B cell (primary cell): Measurements from ENCODE around the gene UGT1A7. TPM values are rescaled to one million over a fixed set of nuclear protein-coding genes. Genes with fewer than 3 reads are reported as not detected.

ENCODE experiments used
- ATAC-seq: fragments of 200-7000 bp; cut with Tn5 transposase; one replicate; pipeline ENCODE4 v1.10.0; 2021; ENCODE audit warnings: low read depth, mild to moderate bottlenecking, moderate number of reproducible peaks, moderate library complexity
- CTCF ChIA-PET: fragments of 350-600 bp; sonication (Branson Sonifier 250); formaldehyde crosslinking; loops from one replicate; lab custom pipeline; 2021; ENCODE audit warnings: antibody characterized with exemption, inconsistent platforms; lab: Charles Lee
- POLR2A ChIA-PET: fragments of 350-600 bp; sonication (Branson Sonifier 250); formaldehyde crosslinking; loops from one replicate; lab custom pipeline; 2021; ENCODE audit warnings: antibody characterized with exemption; lab: Charles Lee
- DNase-seq: peaks from one replicate; pipeline ENCODE4 v3.0.0; 2013
- H2AFZ ChIP-seq: 2 replicates; pipeline ENCODE4 v1.6.1; 2012; ENCODE audit warnings: mild to moderate bottlenecking, low read depth, low read length; ENCODE audit not compliant: insufficient read depth, poor library complexity, severe bottlenecking
- H3K27ac ChIP-seq, 2 donors: 1 replicate in 1 of 2; 2 replicates in 1 of 2; pipeline ENCODE4 v1.5.1; 2012 to 2013; ENCODE audit warnings: low read length in 2 of 2, mild to moderate bottlenecking in 2 of 2, moderate library complexity in 1 of 2
- H3K27me3 ChIP-seq, 4 experiments: fragments of 200-600 bp in 1 of 4; sonication (generic) in 1 of 4; replicated peaks in 1 of 4; 1 replicate in 2 of 4; 2 replicates in 2 of 4; pipeline versions ENCODE4 v1.6.1 to v1.7.0; 2013 to 2016; ENCODE audit warnings: low read length in 3 of 4, mild to moderate bottlenecking in 2 of 4, mixed read lengths in 1 of 4, moderate library complexity in 1 of 4; ENCODE audit not compliant: insufficient read depth in 4 of 4, control insufficient read depth in 3 of 4; ENCODE audit errors: control extremely low read depth in 1 of 4
- H3K36me3 ChIP-seq, 2 experiments: replicated peaks in 1 of 2; 1 replicate in 1 of 2; 2 replicates in 1 of 2; pipeline versions ENCODE4 v1.6.1 to v1.7.1; 2013; ENCODE audit warnings: low read length in 1 of 2; ENCODE audit not compliant: insufficient read depth in 2 of 2, control insufficient read depth in 1 of 2; ENCODE audit errors: control extremely low read depth in 1 of 2, extremely low read depth in 1 of 2
- H3K4me1 ChIP-seq, 2 donors: fragments of 200-600 bp in 1 of 2; sonication (generic) in 1 of 2; 1 replicate in 1 of 2; 2 replicates in 1 of 2; pipeline versions ENCODE4 v1.5.1 to v1.6.1; 2013 to 2017; ENCODE audit warnings: low read length in 2 of 2; ENCODE audit not compliant: control insufficient read depth in 2 of 2, insufficient read depth in 2 of 2
- H3K4me2 ChIP-seq: replicated peaks from 2 replicates; pipeline ENCODE3; 2012; ENCODE audit warnings: mild to moderate bottlenecking, low read depth, low read length; ENCODE audit not compliant: poor library complexity, severe bottlenecking
- H3K4me3 ChIP-seq, 5 experiments: fragments of 200-600 bp in 1 of 5; sonication (generic) in 1 of 5; 1 replicate in 3 of 5; 2 replicates in 2 of 5; pipeline versions ENCODE4 v1.5.1 to v1.7.0; 2011 to 2016; ENCODE audit warnings: low read length in 4 of 5, mild to moderate bottlenecking in 4 of 5, low read depth in 2 of 5, control low read depth in 1 of 5, moderate library complexity in 1 of 5; ENCODE audit not compliant: insufficient read depth in 1 of 5; ENCODE audit errors: control extremely low read depth in 1 of 5, extremely low read depth in 1 of 5
- H3K79me2 ChIP-seq: fragments of 200-600 bp; sonication (generic); one replicate; pipeline ENCODE4 v1.6.0; 2016; ENCODE audit warnings: low read length; ENCODE audit not compliant: control insufficient read depth, insufficient read depth
- H3K9ac ChIP-seq: fragments of 200-600 bp; sonication (generic); 2 replicates; pipeline ENCODE4 v1.6.1; 2017; ENCODE audit warnings: mild to moderate bottlenecking, low read length, moderate library complexity
- H3K9me3 ChIP-seq, 3 donors: one replicate each; pipeline versions ENCODE4 v1.6.1 to v1.7.1; 2013; ENCODE audit warnings: low read length in 2 of 3; ENCODE audit not compliant: control insufficient read depth in 2 of 3, insufficient read depth in 1 of 3; ENCODE audit errors: control extremely low read depth in 1 of 3
- H4K20me1 ChIP-seq: 2 replicates; pipeline ENCODE4 v1.6.0; 2012; ENCODE audit warnings: mild to moderate bottlenecking, low read length; ENCODE audit not compliant: insufficient read depth, control insufficient read depth, poor library complexity, severe bottlenecking
- H3K27ac Mint-ChIP-seq: one replicate; pipeline ENCODE4 v1.8.0; 2021; ENCODE audit warnings: mixed read lengths
- H3K27me3 Mint-ChIP-seq: one replicate; pipeline ENCODE4 v1.8.0; 2021; ENCODE audit warnings: mixed read lengths
- H3K4me1 Mint-ChIP-seq: one replicate; pipeline ENCODE4 v1.8.0; 2021; ENCODE audit warnings: mixed read lengths
- H3K4me3 Mint-ChIP-seq: one replicate; pipeline ENCODE4 v1.8.0; 2021; ENCODE audit warnings: mixed read lengths
- H3K9me3 Mint-ChIP-seq: one replicate; pipeline ENCODE4 v1.8.0; 2022; ENCODE audit warnings: mixed read lengths; ENCODE audit not compliant: insufficient read depth
- EZH2 ChIP-seq: IDR thresholded peaks from 2 replicates; pipeline ENCODE4 v1.6.1; 2012; ENCODE audit warnings: borderline replicate concordance, low read depth, mild to moderate bottlenecking, moderate library complexity, low read length; ENCODE audit not compliant: insufficient read depth, poor library complexity, severe bottlenecking
- WGBS: methylation state at CpG from one replicate; pipeline ENCODE4 v1.1.5; 2013; ENCODE audit warnings: missing lambda C conversion rate; ENCODE audit not compliant: insufficient coverage; 5-methylcytosine and 5-hydroxymethylcytosine counted together
- intact Hi-C: fragments of 100-400 bp; cut with micrococcal nuclease; formaldehyde crosslinking; loops from one replicate; pipeline ENCODE4 v1.10.0; 2022
- polyA plus RNA-seq: library from polyadenylated mRNA; depleted of rRNA; stranded (reverse); fragments of >200 nt; gene quantifications from 2 replicates; pipeline ENCODE4 v1.2.3, GENCODE V29; 2012
- total RNA-seq, 2 donors: library from RNA; stranded (reverse); fragments of 120-200 nt in 1 of 2; gene quantifications; 1 replicate in 1 of 2; 2 replicates in 1 of 2; pipeline versions ENCODE4 v1.2.3 to v1.2.4, GENCODE V29; 2013 to 2022
- TF ChIP-seq, protein P1 (sequence below): fragments of 200-600 bp; IDR thresholded peaks from one replicate; pipeline ENCODE4 v1.8.0; 2022; ENCODE audit warnings: antibody characterized with exemption, mild to moderate bottlenecking

Gene UGT1A7
- total and polyA plus RNA-seq, 2 donors (not counting 1 experiment from before 2014, with no cell fraction given): not detected

DNA sequence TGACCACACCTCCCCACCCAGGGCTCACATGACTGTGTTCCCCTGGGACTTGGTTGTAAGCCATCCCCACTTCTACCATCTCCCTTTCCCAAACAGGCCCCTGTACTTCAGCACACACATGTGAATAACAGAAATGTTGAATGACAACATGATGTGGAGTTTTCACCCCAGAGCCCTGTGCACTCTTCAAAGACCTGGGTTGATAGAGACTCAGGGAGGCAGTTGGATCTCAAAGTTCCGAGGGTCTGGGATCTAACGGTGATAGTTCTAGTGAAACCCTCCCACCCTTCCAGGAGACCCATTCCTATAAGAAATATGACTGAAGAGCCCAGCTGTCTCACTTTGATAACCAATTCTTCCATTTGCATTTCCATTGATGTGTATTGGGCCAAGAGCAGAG is 96.3 kb downstream of the UGT1A7 start, which contains the start of gene MROH2A:
Gene MROH2A (plus strand): TSS at position 301 of the 400 bp plus-strand sequence. CDS start 1,029 bp downstream, outside the sequence.
- no peaks in the 10 kb centered on the region for H3K36me3 ChIP-seq
- no peaks in the 10 kb centered on the region for H3K4me1 Mint-ChIP-seq
- H3K27ac Mint-ChIP-seq: no peak within 1 kb of the TSS
- no peak within 1 kb of the TSS for H3K4me3 Mint-ChIP-seq
- DNase-seq: no peak
- peaks cover 24% of the 10 kb centered on the region for H3K27me3 Mint-ChIP-seq
- no peak for ATAC-seq
- CTCF ChIA-PET: no interaction called here
- peaks cover 7% of the 10 kb centered on the region for H3K9me3 Mint-ChIP-seq
- H3K9me3 ChIP-seq: peaks cover 2 to 24% (median 8%) of the 10 kb centered on the region in 3 donors
- intact Hi-C loops: no loop called here
- H3K79me2 ChIP-seq: no peaks in the 10 kb centered on the region
- WGBS: no CpG with 5 or more reads among the region's 2 CpGs
- H2AFZ ChIP-seq: no peak within 1 kb of the TSS
- H3K9ac ChIP-seq: no peak within 1 kb of the TSS
- H3K4me1 ChIP-seq: no peaks in the 10 kb centered on the region
- H3K27ac ChIP-seq: no peak within 1 kb of the TSS
- POLR2A ChIA-PET: no interaction called here
- TF ChIP-seq EZH2: no peak
- TF ChIP-seq, protein P1, sequence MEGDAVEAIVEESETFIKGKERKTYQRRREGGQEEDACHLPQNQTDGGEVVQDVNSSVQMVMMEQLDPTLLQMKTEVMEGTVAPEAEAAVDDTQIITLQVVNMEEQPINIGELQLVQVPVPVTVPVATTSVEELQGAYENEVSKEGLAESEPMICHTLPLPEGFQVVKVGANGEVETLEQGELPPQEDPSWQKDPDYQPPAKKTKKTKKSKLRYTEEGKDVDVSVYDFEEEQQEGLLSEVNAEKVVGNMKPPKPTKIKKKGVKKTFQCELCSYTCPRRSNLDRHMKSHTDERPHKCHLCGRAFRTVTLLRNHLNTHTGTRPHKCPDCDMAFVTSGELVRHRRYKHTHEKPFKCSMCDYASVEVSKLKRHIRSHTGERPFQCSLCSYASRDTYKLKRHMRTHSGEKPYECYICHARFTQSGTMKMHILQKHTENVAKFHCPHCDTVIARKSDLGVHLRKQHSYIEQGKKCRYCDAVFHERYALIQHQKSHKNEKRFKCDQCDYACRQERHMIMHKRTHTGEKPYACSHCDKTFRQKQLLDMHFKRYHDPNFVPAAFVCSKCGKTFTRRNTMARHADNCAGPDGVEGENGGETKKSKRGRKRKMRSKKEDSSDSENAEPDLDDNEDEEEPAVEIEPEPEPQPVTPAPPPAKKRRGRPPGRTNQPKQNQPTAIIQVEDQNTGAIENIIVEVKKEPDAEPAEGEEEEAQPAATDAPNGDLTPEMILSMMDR: no peak
- H3K27me3 ChIP-seq: peaks cover 0 to 12% (median 1%) of the 10 kb centered on the region in 4 experiments
- no peaks in the 10 kb centered on the region for H4K20me1 ChIP-seq
- no peak within 1 kb of the TSS for H3K4me3 ChIP-seq
- no peak within 1 kb of the TSS for H3K4me2 ChIP-seq

DNA sequence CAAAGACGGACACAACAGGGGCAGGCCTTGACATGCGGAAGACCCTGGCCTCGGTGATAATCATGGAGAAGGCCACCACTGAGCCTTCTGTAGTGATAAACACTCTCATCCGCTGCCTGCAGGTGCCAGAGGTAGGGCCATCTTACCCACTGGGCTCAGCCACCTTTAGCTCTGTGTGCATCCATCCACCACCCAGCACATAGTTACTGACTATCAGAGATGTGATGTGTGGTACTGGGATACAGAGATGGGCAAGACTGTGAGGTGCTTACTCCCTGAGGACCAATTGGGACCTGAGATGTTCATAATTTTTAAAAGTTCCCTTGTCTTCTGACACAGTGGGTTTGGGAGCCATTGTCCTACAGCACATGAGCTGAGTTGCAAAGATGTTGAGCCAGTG is 98.0 kb downstream of the UGT1A7 start:
- intact Hi-C loops: no loop called here
- Histone ChIP-seq H3K9ac (no peak overlapping the region), H3K4me1 (no peaks in the 10 kb centered on the region), H3K9me3 (peaks cover 2 to 24% (median 8%) of the 10 kb centered on the region in 3 donors), H3K27me3 (peaks cover 0 to 10% (median 1%) of the 10 kb centered on the region in 4 experiments), H3K4me3 (no peak overlapping the region), H3K36me3 (no peaks in the 10 kb centered on the region), H4K20me1 (no peaks in the 10 kb centered on the region), H3K27ac (no peak overlapping the region), H3K4me2 (no peak overlapping the region), H3K79me2 (no peaks in the 10 kb centered on the region), H2AFZ (no peak overlapping the region)
- DNase-seq (no peak), ATAC-seq (no peak)
- Mint-ChIP-seq H3K27me3 (peaks cover 25% of the 10 kb centered on the region), H3K4me3 (no peak overlapping the region), H3K9me3 (peaks cover 7% of the 10 kb centered on the region), H3K4me1 (no peaks in the 10 kb centered on the region), H3K27ac (no peak overlapping the region)
- no peak for TF ChIP-seq EZH2
- TF ChIP-seq, protein P1: no peak
- ChIA-PET POLR2A (no interaction called here), CTCF (no interaction called here)
- 91% methylated on average over 3 of the region's 4 CpGs for WGBS
